RWPE1 (cell line): ENCODE data around the gene ADAMTS10.

Experiments
- CTCF ChIA-PET: fragments of 350-600 bp; sonication (Branson Sonifier 250); formaldehyde crosslinking; extraction: SDS; loops from one replicate; lab custom pipeline; 2021; lab: Yijun Ruan, JAX
- POLR2A ChIA-PET: fragments of 400-600 bp; formaldehyde crosslinking; extraction: SDS; loops from one replicate; lab custom pipeline; 2020; ENCODE audit warnings: antibody characterized with exemption; ENCODE audit not compliant: low non-redundant PET; lab: Yijun Ruan, JAX
- DNase-seq: peaks from one replicate; pipeline ENCODE4 v3.0.0; 2012; ENCODE audit warnings: low spot score
- H3K27ac ChIP-seq: fragments of 450-650 bp; 2 replicates; pipeline ENCODE4 v1.5.1; 2017
- CTCF ChIP-seq: fragments of 450-650 bp; conservative IDR thresholded peaks from 2 replicates; pipeline ENCODE4 v1.5.1; 2017; ENCODE audit warnings: low read depth, mild to moderate bottlenecking

Gene ADAMTS10

GRCh38 chr19:8592231-8593009 is 18.1 kb downstream of the ADAMTS10 start:
- H3K27ac ChIP-seq, result no peak overlapping the region
- CTCF ChIA-PET, result interaction anchor here (0.5 to 0.7 kb wide), 2 partner anchors 12 to 15 kb away, joined by 3 to 5 read pairs; no protein-coding TSS in a partner anchor
- POLR2A ChIA-PET, result no interaction called here
- peak; percentile 69 for DNase-seq
- TF ChIP-seq CTCF, result no peak

GRCh38 chr19:8589177-8589714 is 21.3 kb downstream of the ADAMTS10 start:
- ChIA-PET CTCF (interaction anchor here (1.5 kb wide), 1 partner anchor 8 kb away, joined by 4 read pairs; no protein-coding TSS in a partner anchor), POLR2A (no interaction called here)
- no peak for DNase-seq
- no peak overlapping the region for H3K27ac ChIP-seq
- TF ChIP-seq CTCF, result no peak

- peak; percentile 30 for DNase-seq
- ChIA-PET CTCF (interaction anchor here (0.6 to 1.5 kb wide), 5 partner anchors 9 to 448 kb away, joined by 3 to 13 read pairs (median 3); no protein-coding TSS in a partner anchor), POLR2A (no interaction called here)
- no peak overlapping the region for H3K27ac ChIP-seq
- TF ChIP-seq CTCF, result peak; percentile 43
Measured at GRCh38 chr19:8585894-8586750, 24.4 kb downstream of the ADAMTS10 start.

GRCh38 chr19:8584965-8585893 is 25.3 kb downstream of the ADAMTS10 start:
- H3K27ac ChIP-seq, result no peak overlapping the region
- POLR2A ChIA-PET, result no interaction called here
- TF ChIP-seq CTCF, result no peak
- CTCF ChIA-PET, result interaction anchor here (0.6 to 1.5 kb wide), 2 partner anchors 10 to 79 kb away, joined by 3 to 13 read pairs; no protein-coding TSS in a partner anchor
- DNase-seq, result no peak

GRCh38 chr19:8580710-8581281 is 29.7 kb downstream of the ADAMTS10 start:
- ChIA-PET CTCF (interaction anchor here (0.5 to 2.0 kb wide), 30 partner anchors 8 to 1243 kb away, joined by 3 to 9 read pairs (median 4); no protein-coding TSS in a partner anchor), POLR2A (no interaction called here)
- peak; percentile 55 for DNase-seq
- TF ChIP-seq CTCF, result peak; percentile 97
- no peak overlapping the region for H3K27ac ChIP-seq
